ENCODE measurements around the gene AGMAT.

- TF ChIP-seq CTCF (conservative IDR thresholded peaks at IDR 0.05; ENCODE audit: low read depth, low read length), result no peak
- TF ChIP-seq POLR2A (IDR thresholded peaks at IDR 0.05; ENCODE audit: low read depth, low read length), result no peak
Observed at GRCh38 chr1:15543251-15543588, 41.6 kb downstream of the AGMAT start.

Data from IMR-90 (cell line).